GM12892 (cell line): ENCODE data around the gene PPM1L.

ENCODE experiments used
- POLR2A ChIP-seq: IDR thresholded peaks from 2 replicates; pipeline ENCODE4 v1.6.1; 2011; ENCODE audit warnings: low read depth, low read length, control low read depth
- POLR2AphosphoS5 ChIP-seq: IDR thresholded peaks from 2 replicates; pipeline ENCODE4 v1.6.1; 2011; ENCODE audit warnings: low read depth, low read length, control low read depth
- TAF1 ChIP-seq: IDR thresholded peaks from 2 replicates; pipeline ENCODE4 v1.6.1; 2011; ENCODE audit warnings: low read depth, mild to moderate bottlenecking, control low read depth, low read length, borderline replicate concordance

DNA sequence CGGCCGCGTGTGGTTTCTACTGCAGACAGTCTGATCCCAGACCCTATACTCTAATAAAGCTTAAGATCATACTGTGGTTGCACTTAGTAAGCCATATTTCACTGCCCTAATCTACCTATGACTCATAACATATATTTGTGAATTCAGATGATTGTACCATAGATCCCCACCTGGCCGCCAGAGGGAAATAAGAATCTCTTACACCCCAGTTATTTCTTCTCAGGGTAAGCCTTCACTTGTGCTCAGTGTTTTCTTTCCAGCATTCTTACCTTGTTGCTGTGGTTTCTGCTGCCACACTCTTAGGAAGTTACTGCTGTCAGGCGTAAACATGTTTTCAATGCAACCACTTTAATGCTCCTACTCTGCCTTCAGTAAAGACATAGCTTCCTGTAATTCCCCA is 243.2 kb downstream of the PPM1L start:
- TF ChIP-seq POLR2A (no peak), POLR2AphosphoS5 (no peak), TAF1 (no peak)
